Measurements from ENCODE around the gene NANS. TPM values are rescaled to one million over a fixed set of nuclear protein-coding genes. Genes with fewer than 3 reads are reported as not detected.
"Not testable (repeated sequence)": the region's sequence is repeated elsewhere in the genome, so short reads cannot be mapped to it uniquely, and the experiment has no call there.

NANS gene
- total RNA-seq, 5 donors from 2014 or later (not counting 1 experiment from before 2014, with no cell fraction given): 21.7 to 57.5 (median 27.6) TPM

DNA sequence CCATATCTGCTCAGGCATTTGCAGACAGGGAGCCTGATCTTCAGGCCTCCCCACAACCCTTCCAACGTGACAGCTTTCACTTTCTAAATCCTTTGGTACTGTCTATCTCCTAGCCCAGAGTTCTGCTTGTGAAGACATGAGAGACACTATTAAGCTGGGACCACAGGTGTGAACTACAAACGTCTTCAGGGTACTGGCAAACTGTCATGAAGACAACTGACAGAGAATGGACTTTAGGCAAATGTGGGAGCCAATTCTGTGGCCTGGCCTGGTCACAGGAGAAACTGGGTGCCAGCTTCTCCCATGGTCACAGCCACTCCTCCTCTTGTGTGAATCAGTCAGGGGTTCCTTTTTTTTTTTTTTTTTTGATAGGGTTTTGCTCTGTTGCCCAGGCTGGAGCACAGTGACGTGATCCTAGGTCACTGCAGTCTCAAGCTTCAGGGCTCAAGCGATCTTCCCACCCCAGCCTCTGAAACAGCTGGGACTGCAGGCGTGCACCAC lies 52.0 kb downstream of the NANS start:
- peaks cover 59% of the 10 kb centered on the region for H3K36me3 Mint-ChIP-seq

GRCh38 chr9:98109052-98109451 lies 52.5 kb downstream of the NANS start:
- Mint-ChIP-seq H3K4me1 (peaks cover 81 to 85% (median 85%) of the 10 kb centered on the region in 3 donors), H3K27ac (peak overlapping the region; percentile 95 to 99), H3K36me3 (peaks cover 59% of the 10 kb centered on the region), H3K4me3 (peak overlapping the region in 2 of 3 donors; percentile 21 to 51), H3K9me3 (no peaks in the 10 kb centered on the region), H3K27me3 (no peaks in the 10 kb centered on the region)
- no CpG with 5 or more reads among the region's 3 CpGs for WGBS (ENCODE audit: insufficient coverage)
- peaks cover 41 to 66% of the 10 kb centered on the region in 2 experiments for H3K4me1 ChIP-seq (ENCODE audit: control insufficient read depth in 1 of 2, extremely low read depth in 1 of 2, insufficient read depth in 2 of 2, low read length in 2 of 2)
- H3K36me3 ChIP-seq (ENCODE audit: control insufficient read depth in 2 of 2, extremely low read depth in 1 of 2, insufficient read depth in 1 of 2, low read length in 1 of 2): peaks cover 2 to 32% of the 10 kb centered on the region in 2 donors
- DNase-seq: no peak
- H3K27ac ChIP-seq (ENCODE audit: low read length): peak overlapping the region; percentile 90
- no peaks in the 10 kb centered on the region for H3K27me3 ChIP-seq (replicated peaks in 1 of 2; ENCODE audit: control insufficient read depth in 2 of 2, extremely low read depth in 1 of 2, insufficient read depth in 2 of 2, low read length in 1 of 2)
- ATAC-seq (replicated peaks in 1 of 4): peak in 2 of 4 experiments; percentile 19 to 25
- H3K9me3 ChIP-seq: no peaks in the 10 kb centered on the region
- no peak overlapping the region for H3K4me3 ChIP-seq (ENCODE audit: control insufficient read depth in 1 of 2, extremely low read depth in 1 of 2, low read length in 1 of 2)
- ChIA-PET CTCF (interaction anchor here (0.7 to 2.7 kb wide), 4 partner anchors 9 to 52 kb away, joined by 4 to 19 read pairs (median 5); partner anchors contain the start of genes NANS (in 1 of the 2) and TRIM14 (in 1 of the 2)), POLR2A (interaction anchor here in 1 of 2 donors (0.9 to 1.1 kb wide), 2 partner anchors 11 to 17 kb away, joined by 3 to 4 read pairs; no protein-coding TSS in a partner anchor)

More for the DNA sequence above, 52.0 kb downstream of the NANS start:
- Histone ChIP-seq H3K27me3 (replicated peaks in 1 of 2; ENCODE audit: control insufficient read depth in 2 of 2, extremely low read depth in 1 of 2, insufficient read depth in 2 of 2, low read length in 1 of 2) (no peaks in the 10 kb centered on the region), H3K4me1 (ENCODE audit: control insufficient read depth in 1 of 2, extremely low read depth in 1 of 2, insufficient read depth in 2 of 2, low read length in 2 of 2) (peaks cover 45 to 71% of the 10 kb centered on the region in 2 experiments), H3K27ac (ENCODE audit: low read length) (peak overlapping the region; percentile 90), H3K36me3 (ENCODE audit: control insufficient read depth in 2 of 2, extremely low read depth in 1 of 2, insufficient read depth in 1 of 2, low read length in 1 of 2) (peaks cover 2 to 32% of the 10 kb centered on the region in 2 donors), H3K4me3 (ENCODE audit: control insufficient read depth in 1 of 2, extremely low read depth in 1 of 2, low read length in 1 of 2) (no peak overlapping the region), H3K9me3 (no peaks in the 10 kb centered on the region)
- Mint-ChIP-seq H3K27ac (peak overlapping the region; percentile 95 to 99), H3K4me1 (peaks cover 84 to 87% (median 86%) of the 10 kb centered on the region in 3 donors), H3K27me3 (no peaks in the 10 kb centered on the region), H3K9me3 (no peaks in the 10 kb centered on the region), H3K4me3 (peak overlapping the region; percentile 11 to 60 (median 51))
- ChIA-PET POLR2A (interaction anchor here (0.6 to 1.1 kb wide), 5 partner anchors 10 to 211 kb away, joined by 3 to 7 read pairs (median 4); partner anchors contain the start of gene TRIM14 (in 1 of the 2)), CTCF (interaction anchor here (0.6 to 2.7 kb wide), 5 partner anchors 10 to 125 kb away, joined by 3 to 19 read pairs (median 5); partner anchors contain the start of genes ANP32B (in 1 of the 2), NANS (in 1 of the 2) and TRIM14 (in 1 of the 2))
- DNase-seq (peak in 25 of 35 experiments; percentile 16 to 81 (median 35)), ATAC-seq (replicated peaks in 1 of 4) (peak; percentile 89 to 96 (median 94))
- WGBS (ENCODE audit: insufficient coverage): 0% methylated on average over 1 of the region's 5 CpGs

GRCh38 chr9:98117097-98117496 lies 60.6 kb downstream of the NANS start:
- WGBS (ENCODE audit: insufficient coverage): no CpG with 5 or more reads among the region's 6 CpGs
- DNase-seq; POLR2A ChIA-PET; H3K27me3 Mint-ChIP-seq; H3K36me3 Mint-ChIP-seq; H3K9me3 Mint-ChIP-seq; H3K9me3 ChIP-seq; H3K4me3 ChIP-seq (ENCODE audit: control insufficient read depth in 1 of 2, extremely low read depth in 1 of 2, low read length in 1 of 2); ATAC-seq (replicated peaks in 1 of 4); H3K27me3 ChIP-seq (replicated peaks in 1 of 2; ENCODE audit: control insufficient read depth in 2 of 2, extremely low read depth in 1 of 2, insufficient read depth in 2 of 2, low read length in 1 of 2): not testable (repeated sequence)
- CTCF ChIA-PET: interaction anchor here in 1 of 2 donors (2.8 kb wide), 1 partner anchor 16 kb away, joined by 28 read pairs; no protein-coding TSS in a partner anchor
- H3K36me3 ChIP-seq (ENCODE audit: control insufficient read depth in 2 of 2, extremely low read depth in 1 of 2, insufficient read depth in 1 of 2, low read length in 1 of 2): peaks cover 0 to 21% of the 10 kb centered on the region in 2 donors
- Mint-ChIP-seq H3K4me3 (peak overlapping the region in 2 of 3 donors; percentile 24 to 86), H3K27ac (peak overlapping the region; percentile 74 to 96), H3K4me1 (peaks cover 49 to 68% (median 67%) of the 10 kb centered on the region in 3 donors)
- H3K4me1 ChIP-seq (ENCODE audit: control insufficient read depth in 1 of 2, extremely low read depth in 1 of 2, insufficient read depth in 2 of 2, low read length in 2 of 2): peaks cover 26 to 65% of the 10 kb centered on the region in 2 experiments
- peak overlapping the region; percentile 83 for H3K27ac ChIP-seq (ENCODE audit: low read length)

GRCh38 chr9:98117984-98118639 lies 61.6 kb downstream of the NANS start:
- Mint-ChIP-seq H3K27me3 (no peaks in the 10 kb centered on the region), H3K4me3 (peak overlapping the region; percentile 86 to 94 (median 90)), H3K27ac (peak overlapping the region; percentile 96 to 98), H3K36me3 (peaks cover 5% of the 10 kb centered on the region), H3K4me1 (peaks cover 54 to 73% (median 70%) of the 10 kb centered on the region in 3 donors), H3K9me3 (no peaks in the 10 kb centered on the region)
- Histone ChIP-seq H3K9me3 (no peaks in the 10 kb centered on the region), H3K4me3 (ENCODE audit: control insufficient read depth in 1 of 2, extremely low read depth in 1 of 2, low read length in 1 of 2) (peak overlapping the region; percentile 74 to 82), H3K27me3 (replicated peaks in 1 of 2; ENCODE audit: control insufficient read depth in 2 of 2, extremely low read depth in 1 of 2, insufficient read depth in 2 of 2, low read length in 1 of 2) (no peaks in the 10 kb centered on the region), H3K4me1 (ENCODE audit: control insufficient read depth in 1 of 2, extremely low read depth in 1 of 2, insufficient read depth in 2 of 2, low read length in 2 of 2) (peaks cover 26 to 70% of the 10 kb centered on the region in 2 experiments), H3K36me3 (ENCODE audit: control insufficient read depth in 2 of 2, extremely low read depth in 1 of 2, insufficient read depth in 1 of 2, low read length in 1 of 2) (peaks cover 0 to 21% of the 10 kb centered on the region in 2 donors), H3K27ac (ENCODE audit: low read length) (peak overlapping the region; percentile 83)
- ATAC-seq (replicated peaks in 1 of 4) (peak; percentile 74 to 85 (median 80)), DNase-seq (peak; percentile 13 to 80 (median 53))
- WGBS (ENCODE audit: insufficient coverage): 10% methylated on average over 5 of the region's 5 CpGs
- ChIA-PET POLR2A (interaction anchor here (0.5 to 1.3 kb wide), 5 partner anchors 10 to 196 kb away, joined by 3 to 8 read pairs (median 3); partner anchors contain the start of genes TBC1D2 (in 1 of the 2) and TRMO (in 1 of the 2)), CTCF (interaction anchor here (0.5 to 2.8 kb wide), 19 partner anchors 9 to 197 kb away, joined by 3 to 28 read pairs (median 4); partner anchors contain the start of gene CORO2A (in 1 of the 2))

- ChIA-PET POLR2A (interaction anchor here (0.6 to 1.3 kb wide), 4 partner anchors 11 to 196 kb away, joined by 3 to 8 read pairs (median 4); partner anchors contain the start of gene TRMO (in 1 of the 2)), CTCF (interaction anchor here (0.7 to 2.8 kb wide), 19 partner anchors 10 to 212 kb away, joined by 3 to 28 read pairs (median 3); no protein-coding TSS in a partner anchor)
- ATAC-seq (replicated peaks in 1 of 4) (peak; percentile 55 to 68 (median 63)), DNase-seq (peak in 29 of 35 experiments; percentile 10 to 71 (median 31))
- peak within 1 kb of the TSS; percentile 74 to 82 for H3K4me3 ChIP-seq (ENCODE audit: control insufficient read depth in 1 of 2, extremely low read depth in 1 of 2, low read length in 1 of 2)
- H3K36me3 ChIP-seq (ENCODE audit: control insufficient read depth in 2 of 2, extremely low read depth in 1 of 2, insufficient read depth in 1 of 2, low read length in 1 of 2): peaks cover 0 to 21% of the 10 kb centered on the region in 2 donors
- Mint-ChIP-seq H3K36me3 (peaks cover 5% of the 10 kb centered on the region), H3K4me1 (peaks cover 49 to 66% (median 63%) of the 10 kb centered on the region in 3 donors), H3K27me3 (no peaks in the 10 kb centered on the region), H3K27ac (peak within 1 kb of the TSS; percentile 96 to 98), H3K4me3 (peak within 1 kb of the TSS; percentile 86 to 94 (median 90)), H3K9me3 (no peaks in the 10 kb centered on the region)
- no peaks in the 10 kb centered on the region for H3K9me3 ChIP-seq
- WGBS (ENCODE audit: insufficient coverage): under 1% methylated on average over 68 of the region's 71 CpGs
- peak within 1 kb of the TSS; percentile 83 for H3K27ac ChIP-seq (ENCODE audit: low read length)
- peaks cover 26 to 66% of the 10 kb centered on the region in 2 experiments for H3K4me1 ChIP-seq (ENCODE audit: control insufficient read depth in 1 of 2, extremely low read depth in 1 of 2, insufficient read depth in 2 of 2, low read length in 2 of 2)
- H3K27me3 ChIP-seq (replicated peaks in 1 of 2; ENCODE audit: control insufficient read depth in 2 of 2, extremely low read depth in 1 of 2, insufficient read depth in 2 of 2, low read length in 1 of 2): no peaks in the 10 kb centered on the region
Measured at GRCh38 chr9:98118640-98119601, 62.4 kb downstream of the NANS start, which contains the start of gene TRIM14. TRIM14 (minus strand) TSS chr9:98119222; CDS start chr9:98119188, 34 bp downstream.
